ENCODE results near the gene CACNG7. TPM values are rescaled to one million over a fixed set of nuclear protein-coding genes. Genes with fewer than 3 reads are reported as not detected.
A peak's percentile ranks its signal among the peaks of the same experiment; 100 is the strongest.

CACNG7 gene
- total RNA-seq, 2 experiments from 2014 or later, result not detected

DNA sequence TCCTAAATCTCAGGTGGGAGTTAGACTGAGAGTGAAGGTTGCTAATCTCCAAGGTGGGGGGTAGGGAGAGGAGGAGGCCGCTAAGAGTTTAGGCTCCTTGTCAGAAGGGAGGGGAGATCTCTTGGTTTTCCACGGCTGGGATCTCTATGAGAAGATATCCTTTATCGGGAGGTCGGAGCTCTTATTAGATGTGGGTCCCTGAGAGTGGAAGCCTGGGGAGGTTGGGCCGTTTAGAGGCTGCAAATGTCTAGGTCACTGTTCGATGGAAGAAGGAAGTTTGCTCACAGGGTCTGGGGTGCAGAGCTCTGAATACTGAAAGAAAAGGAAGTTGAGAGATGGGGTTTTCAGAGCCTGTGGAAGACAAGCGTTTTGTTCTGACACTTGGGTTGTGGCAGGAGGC is 37.6 kb upstream of the CACNG7 start:
- Mint-ChIP-seq H3K27ac (peak overlapping the region; percentile 83), H3K27me3 (no peaks in the 10 kb centered on the region), H3K9me3 (peaks cover 5% of the 10 kb centered on the region), H3K36me3 (ENCODE audit: low read depth) (peaks cover 48% of the 10 kb centered on the region), H3K4me3 (peak overlapping the region; percentile 76), H3K4me1 (peaks cover 70% of the 10 kb centered on the region)
- DNase-seq, result no peak
- ChIA-PET POLR2A (no interaction called here), CTCF (interaction anchor here (0.8 to 2.2 kb wide), 3 partner anchors 10 to 18 kb away, joined by 4 to 7 read pairs (median 4); partner anchors contain the start of gene PRKCG)

DNA sequence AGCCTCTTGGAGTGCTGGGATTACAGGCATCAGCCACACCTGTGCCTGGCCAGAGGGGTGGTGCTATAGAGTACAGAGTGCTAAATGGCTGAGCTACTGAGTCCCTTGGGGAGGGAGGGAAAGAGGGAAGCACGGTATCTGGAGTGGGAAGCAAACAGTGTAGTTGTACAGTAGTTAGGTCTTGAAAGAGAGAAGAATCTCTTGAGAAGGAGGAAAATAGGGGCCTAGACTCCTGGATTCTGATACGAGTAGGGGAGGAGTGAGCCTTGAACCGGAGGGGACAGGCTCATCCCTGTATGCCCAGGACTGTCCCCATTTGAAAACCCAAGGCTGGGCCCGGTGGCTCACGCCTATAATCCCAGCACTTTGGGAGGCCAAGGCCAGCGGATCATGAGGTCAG is 36.3 kb upstream of the CACNG7 start:
- H3K27me3 Mint-ChIP-seq, result no peaks in the 10 kb centered on the region
- ChIA-PET POLR2A (interaction anchor here (0.6 kb wide), 2 partner anchors 1658 to 1782 kb away, joined by 3 read pairs; no protein-coding TSS in a partner anchor), CTCF (no interaction called here)
- H3K27ac Mint-ChIP-seq, result peak overlapping the region; percentile 92
- H3K4me1 Mint-ChIP-seq, result peaks cover 72% of the 10 kb centered on the region
- H3K4me3 Mint-ChIP-seq, result no peak overlapping the region
- peaks cover 58% of the 10 kb centered on the region for H3K36me3 Mint-ChIP-seq (ENCODE audit: low read depth)
- DNase-seq, result no peak
- H3K9me3 Mint-ChIP-seq, result peaks cover 5% of the 10 kb centered on the region

DNA sequence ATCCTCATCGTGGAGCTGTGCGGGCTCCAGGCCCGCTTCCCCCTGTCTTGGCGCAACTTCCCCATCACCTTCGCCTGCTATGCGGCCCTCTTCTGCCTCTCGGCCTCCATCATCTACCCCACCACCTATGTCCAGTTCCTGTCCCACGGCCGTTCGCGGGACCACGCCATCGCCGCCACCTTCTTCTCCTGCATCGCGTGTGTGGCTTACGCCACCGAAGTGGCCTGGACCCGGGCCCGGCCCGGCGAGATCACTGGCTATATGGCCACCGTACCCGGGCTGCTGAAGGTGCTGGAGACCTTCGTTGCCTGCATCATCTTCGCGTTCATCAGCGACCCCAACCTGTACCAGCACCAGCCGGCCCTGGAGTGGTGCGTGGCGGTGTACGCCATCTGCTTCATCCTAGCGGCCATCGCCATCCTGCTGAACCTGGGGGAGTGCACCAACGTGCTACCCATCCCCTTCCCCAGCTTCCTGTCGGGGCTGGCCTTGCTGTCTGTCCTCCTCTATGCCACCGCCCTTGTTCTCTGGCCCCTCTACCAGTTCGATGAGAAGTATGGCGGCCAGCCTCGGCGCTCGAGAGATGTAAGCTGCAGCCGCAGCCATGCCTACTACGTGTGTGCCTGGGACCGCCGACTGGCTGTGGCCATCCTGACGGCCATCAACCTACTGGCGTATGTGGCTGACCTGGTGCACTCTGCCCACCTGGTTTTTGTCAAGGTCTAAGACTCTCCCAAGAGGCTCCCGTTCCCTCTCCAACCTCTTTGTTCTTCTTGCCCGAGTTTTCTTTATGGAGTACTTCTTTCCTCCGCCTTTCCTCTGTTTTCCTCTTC is 35.1 kb upstream of the CACNG7 start:
- Mint-ChIP-seq H3K27ac (peak overlapping the region; percentile 92), H3K4me3 (peak overlapping the region; percentile 58), H3K27me3 (no peaks in the 10 kb centered on the region), H3K4me1 (peaks cover 83% of the 10 kb centered on the region), H3K36me3 (ENCODE audit: low read depth) (peaks cover 58% of the 10 kb centered on the region), H3K9me3 (peaks cover 5% of the 10 kb centered on the region)
- DNase-seq, result no peak
- ChIA-PET POLR2A (no interaction called here), CTCF (interaction anchor here (0.8 to 1.3 kb wide), 2 partner anchors 12 to 20 kb away, joined by 3 read pairs; no protein-coding TSS in a partner anchor)

DNA sequence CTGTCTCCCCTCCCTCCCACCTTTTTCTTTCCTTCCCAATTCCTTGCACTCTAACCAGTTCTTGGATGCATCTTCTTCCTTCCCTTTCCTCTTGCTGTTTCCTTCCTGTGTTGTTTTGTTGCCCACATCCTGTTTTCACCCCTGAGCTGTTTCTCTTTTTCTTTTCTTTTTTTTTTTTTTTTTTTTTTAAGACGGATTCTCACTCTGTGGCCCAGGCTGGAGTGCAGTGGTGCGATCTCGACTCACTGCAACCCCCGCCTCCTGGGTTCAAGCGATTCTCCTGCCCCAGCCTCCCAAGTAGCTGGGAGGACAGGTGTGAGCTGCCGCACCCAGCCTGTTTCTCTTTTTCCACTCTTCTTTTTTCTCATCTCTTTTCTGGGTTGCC is 34.5 kb upstream of the CACNG7 start:
- H3K27me3 Mint-ChIP-seq, result no peaks in the 10 kb centered on the region
- peak; percentile 39 for DNase-seq
- POLR2A ChIA-PET, result no interaction called here
- H3K9me3 Mint-ChIP-seq, result peaks cover 5% of the 10 kb centered on the region
- CTCF ChIA-PET, result interaction anchor here (0.8 to 1.3 kb wide), 2 partner anchors 11 to 21 kb away, joined by 3 read pairs; no protein-coding TSS in a partner anchor
- peak overlapping the region; percentile 92 for H3K27ac Mint-ChIP-seq
- H3K4me3 Mint-ChIP-seq, result peak overlapping the region; percentile 58
- H3K4me1 Mint-ChIP-seq, result peaks cover 84% of the 10 kb centered on the region
- H3K36me3 Mint-ChIP-seq (ENCODE audit: low read depth), result peaks cover 56% of the 10 kb centered on the region

DNA sequence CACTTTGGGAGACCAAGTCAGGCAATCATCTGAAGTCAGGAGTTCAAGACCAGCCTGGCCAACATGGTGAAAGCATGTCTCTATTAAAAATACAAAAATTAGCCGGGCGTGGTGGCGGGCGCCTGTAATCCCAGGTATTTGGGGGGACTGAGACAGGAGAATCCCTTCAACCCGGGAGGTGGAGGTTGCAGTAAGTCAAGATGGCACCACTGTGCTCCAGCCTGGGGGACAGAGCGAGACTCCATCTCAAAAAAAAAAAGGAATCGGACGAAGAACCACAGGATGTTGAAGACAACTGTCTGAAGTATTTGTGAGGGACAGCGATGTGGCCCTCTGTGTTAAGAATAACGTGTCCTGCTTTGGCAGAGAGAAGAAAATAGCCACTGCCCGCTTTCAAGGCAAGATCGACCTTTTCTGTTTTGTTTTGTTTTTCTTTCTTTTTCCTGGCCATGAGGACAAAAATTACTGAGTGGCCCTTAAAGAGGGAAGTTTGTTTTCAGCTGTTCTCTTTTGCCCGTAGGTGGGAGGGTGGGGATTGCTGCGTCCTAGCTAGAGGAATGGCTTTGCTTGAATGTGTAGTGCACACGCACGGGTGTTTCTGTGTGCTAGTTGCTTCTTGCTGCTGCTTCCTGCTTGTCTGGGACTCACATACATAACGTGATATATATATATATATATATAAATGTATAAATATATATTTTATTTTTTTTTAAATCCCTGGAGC is 33.3 kb upstream of the CACNG7 start:
- ChIA-PET CTCF (interaction anchor here (0.9 kb wide), 1 partner anchor 15 kb away, joined by 3 read pairs; no protein-coding TSS in a partner anchor), POLR2A (no interaction called here)
- peak overlapping the region; percentile 92 for H3K27ac Mint-ChIP-seq
- H3K9me3 Mint-ChIP-seq, result peaks cover 5% of the 10 kb centered on the region
- peak overlapping the region; percentile 38 for H3K4me3 Mint-ChIP-seq
- no peak for DNase-seq
- H3K4me1 Mint-ChIP-seq, result peaks cover 78% of the 10 kb centered on the region
- no peaks in the 10 kb centered on the region for H3K27me3 Mint-ChIP-seq
- H3K36me3 Mint-ChIP-seq (ENCODE audit: low read depth), result peaks cover 50% of the 10 kb centered on the region

DNA sequence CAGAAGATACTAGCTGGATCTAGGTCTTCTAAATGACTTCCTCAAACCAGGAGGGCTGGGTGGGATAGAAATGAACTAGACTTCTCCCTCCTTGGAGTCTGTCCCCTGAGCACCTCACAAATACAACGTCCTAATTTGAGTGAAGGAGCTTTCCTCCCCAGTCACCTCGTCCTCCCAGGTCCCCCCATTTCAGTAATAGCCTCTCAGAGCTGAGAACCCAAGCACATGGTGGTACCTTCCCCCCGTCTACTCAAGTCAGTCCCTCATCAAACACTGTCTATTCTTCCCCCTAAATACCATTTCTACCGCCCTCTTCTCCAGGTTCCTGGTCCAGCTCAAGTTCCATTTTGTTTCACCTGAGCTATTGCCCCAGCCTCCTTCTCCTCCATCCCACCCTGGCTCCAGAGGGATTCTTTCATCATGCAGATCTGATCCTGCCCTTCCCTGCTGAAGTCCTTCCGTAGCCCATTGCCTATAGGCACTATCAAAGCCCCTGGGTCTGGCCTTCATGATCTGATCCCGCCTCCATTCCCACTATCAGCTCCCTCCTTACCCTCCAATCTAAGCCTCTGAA is 32.3 kb upstream of the CACNG7 start:
- CTCF ChIA-PET, result interaction anchor here (0.5 to 0.9 kb wide), 2 partner anchors 11 to 16 kb away, joined by 3 read pairs; no protein-coding TSS in a partner anchor
- H3K27ac Mint-ChIP-seq, result peak overlapping the region; percentile 95
- peaks cover 5% of the 10 kb centered on the region for H3K9me3 Mint-ChIP-seq
- H3K27me3 Mint-ChIP-seq, result no peaks in the 10 kb centered on the region
- POLR2A ChIA-PET, result interaction anchor here (0.8 kb wide), 1 partner anchor 9 kb away, joined by 3 read pairs; the partner anchor contains the start of gene MYADM
- peak overlapping the region; percentile 54 for H3K4me3 Mint-ChIP-seq
- no peak for DNase-seq
- peaks cover 68% of the 10 kb centered on the region for H3K4me1 Mint-ChIP-seq
- H3K36me3 Mint-ChIP-seq (ENCODE audit: low read depth), result peaks cover 43% of the 10 kb centered on the region

DNA sequence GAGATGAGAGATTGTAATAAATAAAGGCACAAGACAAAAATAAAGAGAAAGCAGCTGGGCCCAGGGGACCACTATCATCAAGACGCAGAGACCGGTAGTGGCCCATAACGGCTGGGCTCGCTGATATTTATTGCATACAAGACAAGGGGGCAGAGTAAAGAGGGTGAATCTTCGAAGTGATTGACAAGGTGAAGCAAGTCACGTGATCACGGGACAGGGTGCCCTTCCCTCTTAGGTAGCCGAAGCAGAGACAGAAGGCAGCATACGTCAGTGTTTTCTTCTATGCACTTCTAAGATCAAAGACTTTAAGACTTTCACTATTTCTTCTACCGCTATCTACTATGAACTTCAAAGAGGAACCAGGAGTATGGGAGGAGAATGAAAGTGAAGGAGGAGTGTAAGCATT is 31.7 kb upstream of the CACNG7 start:
- Mint-ChIP-seq H3K4me3 (peak overlapping the region; percentile 54), H3K27ac (peak overlapping the region; percentile 95), H3K4me1 (peaks cover 63% of the 10 kb centered on the region), H3K36me3 (ENCODE audit: low read depth) (peaks cover 43% of the 10 kb centered on the region), H3K9me3 (peaks cover 5% of the 10 kb centered on the region), H3K27me3 (peaks cover 3% of the 10 kb centered on the region)
- ChIA-PET POLR2A (interaction anchor here (0.8 kb wide), 1 partner anchor 10 kb away, joined by 3 read pairs; the partner anchor contains the start of gene MYADM), CTCF (no interaction called here)
- DNase-seq, result peak; percentile 76

DNA sequence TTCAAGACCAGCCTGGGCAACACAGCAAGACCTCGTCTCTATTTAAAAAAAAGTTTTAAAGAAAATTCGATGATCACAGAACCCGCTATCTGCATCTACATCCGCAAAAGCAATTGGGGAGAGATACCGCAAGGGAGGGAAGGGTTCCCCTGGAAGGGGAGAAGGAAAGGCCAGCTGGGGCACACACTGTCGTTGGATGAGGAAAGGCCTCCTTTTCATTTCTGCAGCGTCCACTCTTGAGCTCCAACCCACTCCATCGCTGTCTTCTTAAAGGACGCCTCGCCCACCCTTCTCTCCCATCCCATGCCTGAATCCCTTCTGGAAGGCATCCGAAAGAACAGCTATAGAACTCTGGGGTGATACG is 30.3 kb upstream of the CACNG7 start:
- no peak overlapping the region for H3K4me3 Mint-ChIP-seq
- H3K27ac Mint-ChIP-seq, result peak overlapping the region; percentile 54
- POLR2A ChIA-PET, result no interaction called here

DNA sequence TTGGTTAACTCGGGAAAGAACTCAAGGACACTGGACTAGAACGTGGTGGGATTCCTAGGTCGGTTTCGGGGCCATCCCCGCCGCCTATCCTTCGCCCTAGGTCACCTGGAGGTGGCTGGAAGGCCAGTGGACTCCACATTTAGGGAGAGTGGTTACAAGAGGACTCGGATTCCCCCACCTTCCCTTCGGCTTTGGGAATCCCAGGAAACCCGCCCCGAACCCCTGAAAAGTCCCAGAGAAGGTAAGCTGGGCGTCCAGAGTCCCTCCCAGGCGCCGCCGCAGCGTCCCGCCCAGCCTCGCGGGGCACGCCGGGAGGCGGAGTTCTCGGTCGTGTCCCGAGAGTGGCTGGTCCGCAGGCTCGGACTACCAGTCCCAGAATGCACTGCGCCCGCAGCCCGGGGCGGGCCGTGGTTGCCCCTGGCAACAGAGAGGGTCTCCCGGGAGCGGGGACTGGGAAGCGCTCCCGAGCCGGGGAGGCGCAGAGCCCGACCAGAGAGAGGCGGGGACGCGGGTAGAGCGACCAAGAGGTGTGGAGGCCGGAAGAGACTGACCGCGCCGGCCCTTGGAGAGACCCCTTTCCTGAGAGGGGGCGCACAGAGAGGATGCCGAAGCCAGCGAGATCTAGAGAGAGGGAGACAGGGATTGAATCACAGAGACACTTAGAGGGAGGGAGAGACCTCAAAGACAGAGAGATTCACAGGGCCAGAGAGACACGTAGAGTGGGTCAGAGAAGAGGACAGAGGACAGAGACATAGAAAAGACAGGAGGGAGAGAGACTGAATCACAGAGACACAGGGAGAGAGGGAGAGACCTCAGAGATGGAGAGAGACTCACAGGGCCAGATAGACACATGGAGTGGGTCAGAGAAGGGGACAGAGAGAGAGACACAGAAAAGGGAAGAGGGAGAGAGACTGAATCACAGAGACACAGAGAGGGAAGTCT is 29.7 kb upstream of the CACNG7 start:
- CTCF ChIA-PET, result interaction anchor here (0.7 to 1.4 kb wide), 3 partner anchors 19 to 86 kb away, joined by 3 read pairs; no protein-coding TSS in a partner anchor
- Mint-ChIP-seq H3K27ac (peak overlapping the region; percentile 46), H3K4me1 (peaks cover 51% of the 10 kb centered on the region), H3K27me3 (peaks cover 18% of the 10 kb centered on the region), H3K4me3 (no peak overlapping the region), H3K36me3 (ENCODE audit: low read depth) (peaks cover 26% of the 10 kb centered on the region), H3K9me3 (peaks cover 2% of the 10 kb centered on the region)
- POLR2A ChIA-PET, result interaction anchor here (0.6 kb wide), 1 partner anchor 11 kb away, joined by 3 read pairs; no protein-coding TSS in a partner anchor
- peak; percentile 86 for DNase-seq

More for the DNA sequence above, 30.3 kb upstream of the CACNG7 start:
- no peak for DNase-seq
- Mint-ChIP-seq H3K9me3 (peaks cover 5% of the 10 kb centered on the region), H3K27me3 (peaks cover 12% of the 10 kb centered on the region), H3K36me3 (ENCODE audit: low read depth) (peaks cover 33% of the 10 kb centered on the region), H3K4me1 (peaks cover 56% of the 10 kb centered on the region)
- CTCF ChIA-PET, result interaction anchor here (0.8 to 1.4 kb wide), 2 partner anchors 18 to 22 kb away, joined by 3 read pairs; no protein-coding TSS in a partner anchor

DNA sequence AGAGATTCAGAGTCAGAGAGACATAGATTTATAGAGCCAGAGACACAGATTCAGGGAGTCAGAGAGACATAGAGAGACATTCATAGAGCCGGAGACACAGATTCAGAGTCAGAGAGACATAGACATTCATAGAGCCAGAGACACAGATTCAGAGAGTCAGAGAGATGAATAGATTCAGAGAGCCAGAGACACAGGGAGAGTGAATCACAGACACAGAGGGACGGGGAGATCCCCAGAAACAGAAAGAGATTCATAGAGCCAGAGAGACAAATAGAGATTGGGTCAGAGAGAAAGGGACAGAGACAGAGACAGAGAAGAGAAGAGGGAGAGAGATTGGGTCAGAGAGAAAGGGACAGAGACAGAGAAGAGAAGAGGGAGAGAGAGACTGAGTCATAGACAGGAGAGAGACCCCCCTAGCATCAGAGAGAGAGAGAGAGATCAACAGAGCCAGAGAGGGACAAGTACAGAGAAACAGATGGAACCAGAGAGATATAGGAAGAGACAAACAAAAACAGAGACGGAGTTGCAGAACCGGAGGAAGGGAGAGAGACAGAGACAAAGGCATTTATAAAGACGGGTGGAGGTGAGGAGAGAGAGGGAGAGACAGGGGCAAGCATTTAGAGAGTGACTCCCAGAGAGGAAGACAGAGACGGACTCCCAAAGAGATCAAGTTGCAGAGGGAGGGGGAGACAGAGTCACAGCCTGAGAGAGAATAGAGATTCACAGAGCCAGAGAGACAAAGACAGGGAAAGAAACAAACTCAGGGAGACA is 28.2 kb upstream of the CACNG7 start:
- H3K27me3 Mint-ChIP-seq, result peaks cover 29% of the 10 kb centered on the region
- H3K9me3 Mint-ChIP-seq, result no peaks in the 10 kb centered on the region
- H3K4me1 Mint-ChIP-seq, result peaks cover 38% of the 10 kb centered on the region
- peaks cover 14% of the 10 kb centered on the region for H3K36me3 Mint-ChIP-seq (ENCODE audit: low read depth)
- no peak overlapping the region for H3K4me3 Mint-ChIP-seq
- H3K27ac Mint-ChIP-seq, result no peak overlapping the region
- DNase-seq, result no peak
- ChIA-PET CTCF (interaction anchor here (1.4 to 1.7 kb wide), 2 partner anchors 10 to 21 kb away, joined by 3 to 7 read pairs; no protein-coding TSS in a partner anchor), POLR2A (no interaction called here)
